H1 (cell line): ENCODE data around the gene MFAP3. TPM values are rescaled to one million over a fixed set of nuclear protein-coding genes. Genes with fewer than 3 reads are reported as not detected.

Source experiments
- CTCF ChIA-PET: fragments of 300-600 bp; sonication (Branson Sonifier 250); formaldehyde crosslinking; loops from one replicate; lab custom pipeline; 2021; ENCODE audit not compliant: partially characterized antibody; lab: Charles Lee
- POLR2A ChIA-PET: fragments of 300-600 bp; sonication (Branson Sonifier 250); formaldehyde crosslinking; loops from one replicate; lab custom pipeline; 2021; ENCODE audit warnings: inconsistent platforms; ENCODE audit not compliant: partially characterized antibody; lab: Charles Lee
- DNase-seq, 2 experiments: peaks; one replicate each; pipeline versions ENCODE4 v3.0.0 to v3.0.0-alpha.2; 2010 to 2022; ENCODE audit warnings: low spot score in 2 of 2, low read depth in 1 of 2, mixed read lengths in 1 of 2
- FAIRE-seq: peaks from 2 replicates; lab custom pipeline; 2011; peaks lifted over from hg19 to GRCh38; lab: Jason Lieb, UNC
- H2AFZ ChIP-seq: 2 replicates; pipeline ENCODE4 v1.8.1; 2012; ENCODE audit warnings: low read length, inconsistent platforms
- H2AK5ac ChIP-seq: 2 replicates; pipeline ENCODE4 v1.6.1; 2013; ENCODE audit warnings: low read depth, low read length
- H2BK120ac ChIP-seq: replicated peaks from 2 replicates; pipeline ENCODE3; 2013; ENCODE audit warnings: low read depth, low read length, inconsistent platforms
- H2BK12ac ChIP-seq: 2 replicates; pipeline ENCODE4 v1.6.1; 2013; ENCODE audit warnings: low read depth, low read length
- H2BK15ac ChIP-seq: 2 replicates; pipeline ENCODE4 v1.6.1; 2013; ENCODE audit warnings: low read length
- H2BK20ac ChIP-seq: 2 replicates; pipeline ENCODE4 v1.6.1; 2013; ENCODE audit warnings: low read length
- H2BK5ac ChIP-seq: 2 replicates; pipeline ENCODE4 v1.6.1; 2013; ENCODE audit warnings: low read depth, low read length
- H3K14ac ChIP-seq: 2 replicates; pipeline ENCODE4 v1.6.1; 2013; ENCODE audit warnings: inconsistent platforms; ENCODE audit not compliant: insufficient read length
- H3K18ac ChIP-seq: 2 replicates; pipeline ENCODE4 v1.6.1; 2013; ENCODE audit warnings: low read length; ENCODE audit errors: extremely low read depth
- H3K23ac ChIP-seq: 2 replicates; pipeline ENCODE4 v1.6.1; 2013; ENCODE audit warnings: inconsistent platforms; ENCODE audit not compliant: insufficient read length
- H3K23me2 ChIP-seq: 2 replicates; pipeline ENCODE4 v1.6.1; 2013; ENCODE audit warnings: low read depth, low read length
- H3K27ac ChIP-seq: 2 replicates; pipeline ENCODE4 v1.6.1; 2011; ENCODE audit warnings: low read depth, low read length, inconsistent platforms
- H3K27me3 ChIP-seq, 4 experiments: replicated peaks in 1 of 4; 1 replicate in 1 of 4; 2 replicates in 3 of 4; pipeline versions ENCODE4 v1.6.1 to v1.8.1; 2011 to 2013; ENCODE audit warnings: low read length in 3 of 4, mild to moderate bottlenecking in 3 of 4, inconsistent platforms in 2 of 4, mixed read lengths in 2 of 4, moderate library complexity in 1 of 4; ENCODE audit not compliant: control insufficient read depth in 3 of 4, insufficient read depth in 3 of 4; ENCODE audit errors: extremely low read depth in 1 of 4
- H3K36me3 ChIP-seq, 4 experiments: 2 replicates each; pipeline versions ENCODE4 v1.6.1 to v1.8.1; 2011 to 2013; ENCODE audit warnings: mild to moderate bottlenecking in 4 of 4, low read length in 3 of 4, moderate library complexity in 2 of 4, control low read depth in 1 of 4, inconsistent platforms in 1 of 4; ENCODE audit not compliant: insufficient read depth in 4 of 4, control insufficient read depth in 2 of 4
- H3K4ac ChIP-seq: replicated peaks from 2 replicates; pipeline ENCODE3; 2013; ENCODE audit warnings: low read length, low read depth, mixed read lengths, inconsistent platforms; ENCODE audit not compliant: insufficient read length
- H3K4me1 ChIP-seq, 4 experiments: replicated peaks in 1 of 4; 1 replicate in 1 of 4; 2 replicates in 3 of 4; pipeline versions ENCODE4 v1.6.1 to v1.8.1; 2011 to 2013; ENCODE audit warnings: low read length in 3 of 4, inconsistent platforms in 2 of 4, mixed read lengths in 1 of 4; ENCODE audit not compliant: insufficient read depth in 4 of 4, control insufficient read depth in 3 of 4
- H3K4me2 ChIP-seq, 2 experiments: 2 replicates each; pipeline versions ENCODE4 v1.6.1 to v1.8.1; 2011 to 2013; ENCODE audit warnings: low read depth in 2 of 2, low read length in 2 of 2, control low read depth in 1 of 2, inconsistent platforms in 1 of 2, mild to moderate bottlenecking in 1 of 2; ENCODE audit not compliant: insufficient read depth in 1 of 2
- H3K4me3 ChIP-seq, 4 experiments: fragments of 200-600, 300-600 bp in 1 of 4; sonication (generic), shearing (Covaris generic), sonication (Bioruptor Twin) in 1 of 4; 2 replicates each; pipeline versions ENCODE4 v1.5.1 to v1.8.1; 2011 to 2016; ENCODE audit warnings: low read length in 4 of 4, low read depth in 3 of 4, control low read depth in 2 of 4, inconsistent platforms in 2 of 4, mild to moderate bottlenecking in 2 of 4, mixed read lengths in 1 of 4, moderate library complexity in 1 of 4; ENCODE audit not compliant: insufficient read depth in 2 of 4; ENCODE audit errors: extremely low read depth in 1 of 4
- H3K56ac ChIP-seq: replicated peaks from 2 replicates; pipeline ENCODE3; 2013; ENCODE audit warnings: low read depth, mild to moderate bottlenecking, mixed read lengths, low read length, inconsistent platforms; ENCODE audit not compliant: insufficient read length
- H3K79me1 ChIP-seq: 2 replicates; pipeline ENCODE4 v1.6.1; 2013; ENCODE audit warnings: low read depth, low read length, control low read depth
- H3K79me2 ChIP-seq, 2 experiments: 2 replicates each; pipeline versions ENCODE4 v1.6.1 to v1.8.1; 2012 to 2013; ENCODE audit warnings: low read length in 2 of 2, mild to moderate bottlenecking in 2 of 2, inconsistent platforms in 1 of 2; ENCODE audit not compliant: insufficient read depth in 2 of 2, control insufficient read depth in 1 of 2
- H3K9ac ChIP-seq, 4 experiments: replicated peaks in 1 of 4; 1 replicate in 1 of 4; 2 replicates in 3 of 4; pipeline versions ENCODE4 v1.6.1 to v1.8.1; 2011 to 2013; ENCODE audit warnings: low read depth in 3 of 4, low read length in 3 of 4, control low read depth in 2 of 4, mild to moderate bottlenecking in 2 of 4, moderate library complexity in 2 of 4, inconsistent platforms in 1 of 4; ENCODE audit errors: extremely low read depth in 1 of 4
- H3K9me3 ChIP-seq, 2 experiments: 2 replicates each; pipeline versions ENCODE4 v1.6.1 to v1.8.1; 2012 to 2013; ENCODE audit warnings: mild to moderate bottlenecking in 2 of 2, moderate library complexity in 2 of 2, control low read depth in 1 of 2, inconsistent platforms in 1 of 2, low read depth in 1 of 2, low read length in 1 of 2, mixed read lengths in 1 of 2; ENCODE audit not compliant: insufficient read depth in 2 of 2
- H4K20me1 ChIP-seq, 2 experiments: replicated peaks in 1 of 2; 2 replicates each; pipeline versions ENCODE3 to v1.8.1; 2011 to 2013; ENCODE audit warnings: inconsistent platforms in 2 of 2, low read length in 2 of 2, mild to moderate bottlenecking in 1 of 2; ENCODE audit not compliant: insufficient read depth in 2 of 2, control insufficient read depth in 1 of 2
- H4K5ac ChIP-seq: 2 replicates; pipeline ENCODE4 v1.6.1; 2013; ENCODE audit warnings: low read length, low read depth, mixed read lengths, inconsistent platforms; ENCODE audit not compliant: insufficient read length
- H4K8ac ChIP-seq: 2 replicates; pipeline ENCODE4 v1.8.0; 2013; ENCODE audit warnings: mild to moderate bottlenecking, moderate library complexity, low read length, inconsistent platforms; ENCODE audit not compliant: insufficient read depth; ENCODE audit errors: extremely low read depth
- H4K91ac ChIP-seq: replicated peaks from 2 replicates; pipeline ENCODE3; 2013; ENCODE audit warnings: low read length, mixed read lengths, inconsistent platforms; ENCODE audit not compliant: insufficient read length
- KDM1A ChIP-seq: fragments of 200-600, 300-600 bp; sonication (generic); IDR thresholded peaks from 2 replicates; pipeline ENCODE4 v1.7.1; 2016; ENCODE audit warnings: mild to moderate bottlenecking, low read length, borderline replicate concordance
- NANOG ChIP-seq: IDR thresholded peaks from 2 replicates; pipeline ENCODE4 v1.6.1; 2011; ENCODE audit warnings: low read length, low read depth, mild to moderate bottlenecking, inconsistent platforms; ENCODE audit not compliant: insufficient read depth, poor library complexity, severe bottlenecking
- POLR2A ChIP-seq, 2 experiments: IDR thresholded peaks; 1 replicate in 1 of 2; 2 replicates in 1 of 2; pipeline ENCODE4 v1.6.1; 2011; ENCODE audit warnings: low read depth in 2 of 2, low read length in 2 of 2, mild to moderate bottlenecking in 2 of 2; ENCODE audit errors: control extremely low read depth in 1 of 2
- TAF7 ChIP-seq: optimal IDR thresholded peaks from 2 replicates; pipeline ENCODE3; 2011; ENCODE audit warnings: low read depth, mild to moderate bottlenecking, inconsistent platforms, low read length, moderate library complexity, borderline replicate concordance
- WGBS, 2 experiments: shearing (Covaris generic) in 1 of 2; methylation state at CpG; one replicate each; pipeline versions ENCODE4 v1.1.6 to v1.1.7; 2013 to 2015; ENCODE audit warnings: low lambda C conversion rate in 2 of 2, mixed read lengths in 2 of 2, inconsistent platforms in 1 of 2, low coverage in 1 of 2, missing lambda C conversion rate in 1 of 2; ENCODE audit not compliant: insufficient replicate concordance in 2 of 2, insufficient coverage in 1 of 2, insufficient read length in 1 of 2; ENCODE audit errors: extremely low coverage in 1 of 2, missing lambda C conversion rate in 1 of 2; 5-methylcytosine and 5-hydroxymethylcytosine counted together
- polyA plus RNA-seq, 7 experiments: library from polyadenylated mRNA; depleted of rRNA in 3 of 7; stranded (reverse) in 5 of 7; unstranded in 2 of 7; fragments of >200 nt in 5 of 7; fragments of 200-250 nt in 2 of 7; gene quantifications; 1 replicate in 5 of 7; 2 replicates in 1 of 7; 4 replicates in 1 of 7; pipeline versions ENCODE4 v1.2.1 to v1.2.3, GENCODE V29; 2011 to 2013; ENCODE audit warnings: missing spikeins in 2 of 7, mixed read lengths in 2 of 7
- total RNA-seq: library from RNA; stranded (reverse); fragmentation: NEBNext Ultra II Directional; extraction: Animal tissue kit (Norgen Biotek cat#: 25700); gene quantifications from 2 replicates; pipeline ENCODE4 v1.2.1, GENCODE V29; 2021
- TF ChIP-seq, protein P1 (sequence below): IDR thresholded peaks from 2 replicates; pipeline ENCODE4 v1.6.1; 2012; ENCODE audit warnings: low read length, inconsistent platforms
- TF ChIP-seq, protein P2 (sequence below): IDR thresholded peaks from 2 replicates; pipeline ENCODE4 v1.6.1; 2012; ENCODE audit warnings: inconsistent platforms

The MFAP3 gene
- total and polyA plus RNA-seq, 2 of the 8 experiments (the other 6 are each of a cell fraction or from before 2014, with no cell fraction given) = 13.7 to 27.0 TPM

DNA sequence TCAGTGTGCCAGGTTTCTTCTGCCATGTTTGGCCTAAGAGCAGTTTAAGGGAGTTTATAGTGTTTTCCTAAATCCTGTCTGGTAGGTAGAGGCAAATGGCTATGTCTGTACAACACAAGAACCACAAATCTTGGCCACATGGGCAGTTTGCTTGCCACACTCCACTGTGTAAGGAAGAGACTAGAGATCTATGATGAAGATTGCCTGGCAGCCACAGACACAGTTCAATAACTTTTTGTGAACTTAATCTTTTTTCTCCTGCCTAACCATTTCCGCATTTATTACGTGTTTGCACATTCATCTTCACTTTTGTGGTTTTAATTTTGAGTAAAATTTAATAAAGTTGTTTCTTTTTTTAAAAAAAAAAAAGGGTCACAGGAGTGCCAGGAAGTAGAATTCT lies 5.8 kb downstream of the MFAP3 start:
- H3K9me3 ChIP-seq = no peaks in the 10 kb centered on the region
- DNase-seq (no peak), FAIRE-seq (no peak)
- H4K8ac ChIP-seq = no peak overlapping the region
- no peak overlapping the region for H3K18ac ChIP-seq
- no peaks in the 10 kb centered on the region for H3K4me1 ChIP-seq
- H2AFZ ChIP-seq = no peak overlapping the region
- TF ChIP-seq, protein P1, sequence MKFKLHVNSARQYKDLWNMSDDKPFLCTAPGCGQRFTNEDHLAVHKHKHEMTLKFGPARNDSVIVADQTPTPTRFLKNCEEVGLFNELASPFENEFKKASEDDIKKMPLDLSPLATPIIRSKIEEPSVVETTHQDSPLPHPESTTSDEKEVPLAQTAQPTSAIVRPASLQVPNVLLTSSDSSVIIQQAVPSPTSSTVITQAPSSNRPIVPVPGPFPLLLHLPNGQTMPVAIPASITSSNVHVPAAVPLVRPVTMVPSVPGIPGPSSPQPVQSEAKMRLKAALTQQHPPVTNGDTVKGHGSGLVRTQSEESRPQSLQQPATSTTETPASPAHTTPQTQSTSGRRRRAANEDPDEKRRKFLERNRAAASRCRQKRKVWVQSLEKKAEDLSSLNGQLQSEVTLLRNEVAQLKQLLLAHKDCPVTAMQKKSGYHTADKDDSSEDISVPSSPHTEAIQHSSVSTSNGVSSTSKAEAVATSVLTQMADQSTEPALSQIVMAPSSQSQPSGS = no peak
- TF ChIP-seq, protein P2, sequence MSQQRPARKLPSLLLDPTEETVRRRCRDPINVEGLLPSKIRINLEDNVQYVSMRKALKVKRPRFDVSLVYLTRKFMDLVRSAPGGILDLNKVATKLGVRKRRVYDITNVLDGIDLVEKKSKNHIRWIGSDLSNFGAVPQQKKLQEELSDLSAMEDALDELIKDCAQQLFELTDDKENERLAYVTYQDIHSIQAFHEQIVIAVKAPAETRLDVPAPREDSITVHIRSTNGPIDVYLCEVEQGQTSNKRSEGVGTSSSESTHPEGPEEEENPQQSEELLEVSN = no peak
- TF ChIP-seq TAF7 (no peak), NANOG (no peak), KDM1A (no peak), POLR2A (IDR thresholded peaks at IDR 0.05; ENCODE audit: control extremely low read depth in 1 of 2, low read depth in 2 of 2, low read length in 2 of 2) (no peak)
- no peak overlapping the region for H2BK5ac ChIP-seq
- no peak overlapping the region for H3K14ac ChIP-seq
- H2BK12ac ChIP-seq = no peak overlapping the region
- H4K20me1 ChIP-seq = peaks cover under 1 to 4% of the 10 kb centered on the region in 2 experiments
- H4K91ac ChIP-seq = no peak overlapping the region
- no peak overlapping the region for H3K56ac ChIP-seq
- 96% methylated on average over 2 of the region's 2 CpGs; no CpG with 5 or more reads in 1 of the 2 experiments for WGBS, 2 experiments
- no peaks in the 10 kb centered on the region for H3K27me3 ChIP-seq
- H2BK120ac ChIP-seq = no peak overlapping the region
- H3K79me2 ChIP-seq = peaks cover 0 to 8% of the 10 kb centered on the region in 2 experiments; a peak in 2 of 4 replicates
- no peaks in the 10 kb centered on the region; the same call in 1 of the 2 replicates for H3K79me1 ChIP-seq
- no peak overlapping the region for H2BK15ac ChIP-seq
- no peak overlapping the region for H3K4ac ChIP-seq
- no peak overlapping the region for H2BK20ac ChIP-seq
- no peak overlapping the region for H2AK5ac ChIP-seq
- no peaks in the 10 kb centered on the region for H3K36me3 ChIP-seq
- no peak overlapping the region for H4K5ac ChIP-seq
- ChIA-PET CTCF (interaction anchor here (0.7 to 1.4 kb wide), 3 partner anchors 27 to 140 kb away, joined by 3 read pairs; no protein-coding TSS in a partner anchor), POLR2A (interaction anchor here (2.6 kb wide), 1 partner anchor 11 kb away, joined by 7 read pairs; no protein-coding TSS in a partner anchor)
- no peak overlapping the region for H3K27ac ChIP-seq
- H3K9ac ChIP-seq = no peak overlapping the region
- H3K23me2 ChIP-seq = no peaks in the 10 kb centered on the region
- no peak overlapping the region for H3K4me2 ChIP-seq
- no peak overlapping the region for H3K4me3 ChIP-seq
- no peak overlapping the region for H3K23ac ChIP-seq
